22Rv1 (cell line): Measurements from ENCODE around the gene MACROH2A1.

Experiments
- ZFX ChIP-seq: fragments of 450-650 bp; IDR thresholded peaks from 2 replicates; pipeline ENCODE4 v1.6.1; 2017; ENCODE audit warnings: antibody characterized with exemption, borderline replicate concordance
- TF ChIP-seq, protein P1 (sequence below): fragments of 450-650 bp; IDR thresholded peaks from 2 replicates; pipeline ENCODE4 v1.5.1; 2017; ENCODE audit warnings: mild to moderate bottlenecking

DNA sequence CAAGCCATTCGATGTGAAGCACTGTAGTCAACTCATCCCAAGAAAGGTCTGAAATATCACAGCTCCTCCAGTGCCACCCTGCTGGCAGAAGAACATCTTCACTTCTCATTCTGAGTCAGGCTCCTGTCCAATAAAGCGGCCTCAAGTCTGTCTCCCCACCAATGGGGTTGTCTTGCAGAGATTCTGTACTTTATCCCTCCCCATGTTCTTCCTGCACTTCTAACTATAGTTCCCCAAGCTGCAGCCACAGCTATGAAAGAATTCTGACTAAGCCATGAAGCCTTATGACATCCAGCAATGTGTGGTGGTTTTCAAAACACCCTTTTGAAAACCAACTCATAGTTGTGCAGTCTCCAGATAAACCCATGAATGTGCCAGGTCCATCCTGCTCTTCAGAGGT, 6.8 kb downstream of the MACROH2A1 start:
- TF ChIP-seq, protein P1, sequence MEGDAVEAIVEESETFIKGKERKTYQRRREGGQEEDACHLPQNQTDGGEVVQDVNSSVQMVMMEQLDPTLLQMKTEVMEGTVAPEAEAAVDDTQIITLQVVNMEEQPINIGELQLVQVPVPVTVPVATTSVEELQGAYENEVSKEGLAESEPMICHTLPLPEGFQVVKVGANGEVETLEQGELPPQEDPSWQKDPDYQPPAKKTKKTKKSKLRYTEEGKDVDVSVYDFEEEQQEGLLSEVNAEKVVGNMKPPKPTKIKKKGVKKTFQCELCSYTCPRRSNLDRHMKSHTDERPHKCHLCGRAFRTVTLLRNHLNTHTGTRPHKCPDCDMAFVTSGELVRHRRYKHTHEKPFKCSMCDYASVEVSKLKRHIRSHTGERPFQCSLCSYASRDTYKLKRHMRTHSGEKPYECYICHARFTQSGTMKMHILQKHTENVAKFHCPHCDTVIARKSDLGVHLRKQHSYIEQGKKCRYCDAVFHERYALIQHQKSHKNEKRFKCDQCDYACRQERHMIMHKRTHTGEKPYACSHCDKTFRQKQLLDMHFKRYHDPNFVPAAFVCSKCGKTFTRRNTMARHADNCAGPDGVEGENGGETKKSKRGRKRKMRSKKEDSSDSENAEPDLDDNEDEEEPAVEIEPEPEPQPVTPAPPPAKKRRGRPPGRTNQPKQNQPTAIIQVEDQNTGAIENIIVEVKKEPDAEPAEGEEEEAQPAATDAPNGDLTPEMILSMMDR: no peak
- no peak for TF ChIP-seq ZFX
